Fibroblast of lung (primary cell): Measurements from ENCODE around the gene ZFR2.

Experiments
- EZH2 ChIP-seq: IDR thresholded peaks from 2 replicates; pipeline ENCODE4 v1.5.1; 2012; ENCODE audit warnings: low read length, control low read depth, mild to moderate bottlenecking; ENCODE audit errors: missing control alignments
- TF ChIP-seq, protein P1 (sequence below), 2 donors: IDR thresholded peaks in 1 of 2; conservative IDR thresholded peaks in 1 of 2; 1 replicate in 1 of 2; 2 replicates in 1 of 2; pipeline ENCODE4 v1.5.1; 2011 to 2012; ENCODE audit warnings: low read length in 2 of 2, control low read depth in 1 of 2, inconsistent platforms in 1 of 2, low read depth in 1 of 2, mild to moderate bottlenecking in 1 of 2

DNA sequence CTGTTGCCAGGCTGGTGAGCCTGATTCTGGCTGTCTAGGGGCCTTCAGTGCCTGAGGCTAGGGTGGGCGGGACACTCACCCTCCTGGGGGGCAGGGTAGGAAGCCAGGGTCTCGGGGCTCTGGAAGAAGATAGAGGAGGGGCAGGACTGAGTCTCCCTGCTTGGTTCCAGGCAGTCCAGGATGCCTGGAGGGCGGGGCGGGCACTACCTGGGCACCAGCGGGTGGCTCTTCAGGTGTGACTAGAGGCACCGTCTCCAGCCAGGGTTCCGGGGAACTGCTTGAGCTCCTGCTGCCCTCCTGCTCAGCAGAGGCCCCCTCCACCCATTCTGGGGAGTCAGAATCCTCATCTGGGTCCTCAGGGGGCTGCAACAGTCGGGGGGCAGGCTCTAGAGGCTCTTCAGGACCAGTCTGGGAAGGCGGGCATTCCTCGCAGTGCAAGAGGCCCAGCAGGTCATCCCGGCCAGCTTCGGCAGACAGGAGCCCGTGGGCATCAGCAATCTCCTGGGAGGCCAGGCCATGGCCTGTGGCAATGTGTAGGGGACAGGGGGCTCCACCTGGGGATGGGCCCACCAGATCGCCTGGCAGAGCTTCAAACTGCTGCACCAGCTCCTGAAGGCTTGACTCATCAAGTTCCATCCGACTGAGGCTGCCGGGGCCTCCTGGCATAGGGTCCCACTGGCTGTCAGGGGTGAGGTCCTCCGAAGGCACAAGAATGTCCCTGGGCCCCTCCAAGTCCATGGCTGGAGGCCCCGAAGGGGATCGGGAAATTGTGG is 109.2 kb downstream of the ZFR2 start:
- no peak for TF ChIP-seq EZH2
- TF ChIP-seq, protein P1, sequence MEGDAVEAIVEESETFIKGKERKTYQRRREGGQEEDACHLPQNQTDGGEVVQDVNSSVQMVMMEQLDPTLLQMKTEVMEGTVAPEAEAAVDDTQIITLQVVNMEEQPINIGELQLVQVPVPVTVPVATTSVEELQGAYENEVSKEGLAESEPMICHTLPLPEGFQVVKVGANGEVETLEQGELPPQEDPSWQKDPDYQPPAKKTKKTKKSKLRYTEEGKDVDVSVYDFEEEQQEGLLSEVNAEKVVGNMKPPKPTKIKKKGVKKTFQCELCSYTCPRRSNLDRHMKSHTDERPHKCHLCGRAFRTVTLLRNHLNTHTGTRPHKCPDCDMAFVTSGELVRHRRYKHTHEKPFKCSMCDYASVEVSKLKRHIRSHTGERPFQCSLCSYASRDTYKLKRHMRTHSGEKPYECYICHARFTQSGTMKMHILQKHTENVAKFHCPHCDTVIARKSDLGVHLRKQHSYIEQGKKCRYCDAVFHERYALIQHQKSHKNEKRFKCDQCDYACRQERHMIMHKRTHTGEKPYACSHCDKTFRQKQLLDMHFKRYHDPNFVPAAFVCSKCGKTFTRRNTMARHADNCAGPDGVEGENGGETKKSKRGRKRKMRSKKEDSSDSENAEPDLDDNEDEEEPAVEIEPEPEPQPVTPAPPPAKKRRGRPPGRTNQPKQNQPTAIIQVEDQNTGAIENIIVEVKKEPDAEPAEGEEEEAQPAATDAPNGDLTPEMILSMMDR (conservative IDR thresholded peaks at IDR 0.05 in 1 of 2, IDR thresholded peaks at IDR 0.05 in 1 of 2; ENCODE audit: low read depth in 1 of 2, low read length in 2 of 2), result no peak
